Measurements from ENCODE around the gene CREB3L1.
"Not testable (repeated sequence)": the region's sequence is repeated elsewhere in the genome, so short reads cannot be mapped to it uniquely, and the experiment has no call there.

CREB3L1 gene

DNA sequence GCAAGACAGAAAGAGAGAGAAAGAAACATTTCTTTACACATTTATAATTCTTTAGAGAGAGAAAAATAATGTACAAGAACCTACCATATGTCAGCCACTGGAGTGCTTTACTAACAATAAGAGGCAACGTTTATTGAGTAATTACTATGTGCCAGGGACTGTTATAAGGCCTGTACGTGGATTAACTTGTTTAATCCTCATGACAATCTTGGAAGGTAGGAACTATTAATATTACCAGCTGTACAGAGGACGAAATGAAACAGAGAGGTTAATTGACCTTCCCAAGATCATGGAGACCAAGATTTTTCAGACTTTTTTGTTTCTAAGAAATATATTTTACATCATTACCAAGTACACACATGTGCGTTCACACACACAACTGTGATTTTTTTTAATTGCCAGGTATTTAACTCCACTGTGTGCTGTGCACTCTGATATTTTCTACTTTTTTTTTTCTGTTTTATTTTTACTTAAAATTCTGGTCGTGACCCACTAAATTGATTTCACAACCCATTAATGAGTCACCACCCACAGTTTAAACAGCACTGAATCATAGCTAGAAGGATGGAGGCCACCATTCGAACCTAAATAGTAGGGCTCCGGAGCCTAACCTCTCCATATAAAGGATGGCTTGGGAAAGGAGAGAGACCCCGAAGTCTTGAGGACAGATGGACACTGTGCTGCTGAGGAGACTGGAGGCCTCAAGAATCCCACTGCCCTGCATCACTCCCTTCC, 21.4 kb downstream of the CREB3L1 start:
- no peak for DNase-seq

- no peak for DNase-seq
These were observed 22.0 kb downstream of the CREB3L1 start for GRCh38 chr11:46299451-46299961.

GRCh38 chr11:46300270-46300669, 22.8 kb downstream of the CREB3L1 start:
- DNase-seq, result no peak

DNA sequence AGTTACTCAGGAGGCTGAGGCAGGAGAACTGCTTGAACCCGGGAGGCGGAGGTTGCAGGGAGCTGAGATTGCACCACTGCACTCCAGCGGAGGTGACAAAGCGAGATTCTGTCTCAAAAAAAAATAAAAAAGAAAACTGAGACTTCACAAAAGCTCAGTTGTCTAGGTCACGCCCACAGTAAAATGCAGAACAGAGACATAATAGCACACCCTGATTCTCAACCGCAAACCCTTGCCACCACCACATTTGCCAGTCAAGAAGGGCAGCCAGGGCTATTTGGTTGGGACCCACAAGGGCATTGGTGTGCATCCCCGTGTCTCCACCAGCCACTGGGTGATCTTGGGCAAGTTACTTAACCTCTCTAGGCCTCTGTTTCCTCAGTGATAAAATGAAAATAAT, 25.4 kb downstream of the CREB3L1 start:
- no peak for DNase-seq

DNA sequence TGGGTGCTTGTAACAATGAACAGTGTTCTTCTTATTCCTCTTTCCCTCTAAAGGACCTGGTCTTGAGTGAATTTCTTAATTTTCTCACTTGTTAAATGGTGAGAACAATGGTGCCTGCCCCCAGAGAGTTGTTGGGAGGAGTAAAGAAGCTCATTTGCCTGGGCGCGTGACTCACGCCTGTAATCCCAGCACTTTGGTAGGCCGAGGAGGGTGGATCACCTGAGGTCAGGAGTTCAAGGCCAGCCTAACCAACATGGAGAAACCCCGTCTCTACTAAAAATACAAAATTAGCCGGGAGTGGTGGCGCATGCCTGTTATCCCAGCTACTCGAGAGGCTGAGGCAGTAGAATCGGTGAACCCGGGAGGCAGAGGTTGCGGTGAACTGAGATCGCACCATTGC, 26.6 kb downstream of the CREB3L1 start:
- DNase-seq, result not testable (repeated sequence)

DNA sequence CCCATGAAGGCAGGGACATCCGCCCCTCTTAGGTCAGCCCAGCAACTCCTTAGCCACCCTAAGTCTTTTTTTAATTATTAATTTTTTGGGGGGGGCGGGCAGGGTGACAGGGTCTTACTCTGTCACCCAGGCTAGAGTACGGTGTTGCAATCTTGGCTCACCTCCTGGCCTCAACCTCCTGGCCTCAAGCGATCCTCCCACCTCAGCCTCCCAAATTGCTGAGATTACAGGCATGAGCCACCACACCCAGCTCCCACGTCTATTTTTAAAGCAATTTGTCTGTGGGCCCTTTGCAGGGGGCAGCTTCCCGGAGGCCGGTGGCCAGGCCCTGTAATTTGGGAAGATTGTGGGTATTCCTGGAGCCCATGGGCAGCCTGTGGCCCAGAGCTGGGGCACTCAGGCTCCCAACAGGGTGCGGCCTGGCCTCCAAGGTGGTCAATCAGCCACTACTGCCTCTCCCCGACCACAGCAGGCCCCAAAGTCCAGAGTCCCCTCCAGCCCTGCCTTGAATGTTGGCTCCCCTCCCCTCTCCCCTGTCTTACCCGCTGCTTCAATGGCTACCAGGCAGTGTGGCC, 27.2 kb downstream of the CREB3L1 start:
- DNase-seq, result no peak

DNA sequence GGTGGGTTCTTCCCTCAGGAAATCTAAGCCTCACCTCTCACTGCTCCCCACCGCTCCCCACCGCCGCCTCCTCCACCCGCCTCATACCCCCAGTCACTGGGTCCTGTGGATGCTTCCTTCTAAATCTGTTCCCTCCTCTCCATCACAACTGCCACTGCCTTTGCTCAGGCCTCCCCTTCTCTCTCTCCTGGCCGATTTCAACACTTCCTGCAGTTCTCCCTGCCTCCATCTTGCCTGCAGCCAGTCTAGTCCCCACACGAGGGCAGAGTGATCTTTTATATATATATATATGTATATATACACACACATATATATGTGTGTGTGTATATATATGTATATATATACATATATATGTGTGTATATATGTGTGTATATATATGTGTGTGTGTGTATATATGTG, 27.8 kb downstream of the CREB3L1 start:
- peak in 1 of 2 donors; percentile 74 for DNase-seq

DNA sequence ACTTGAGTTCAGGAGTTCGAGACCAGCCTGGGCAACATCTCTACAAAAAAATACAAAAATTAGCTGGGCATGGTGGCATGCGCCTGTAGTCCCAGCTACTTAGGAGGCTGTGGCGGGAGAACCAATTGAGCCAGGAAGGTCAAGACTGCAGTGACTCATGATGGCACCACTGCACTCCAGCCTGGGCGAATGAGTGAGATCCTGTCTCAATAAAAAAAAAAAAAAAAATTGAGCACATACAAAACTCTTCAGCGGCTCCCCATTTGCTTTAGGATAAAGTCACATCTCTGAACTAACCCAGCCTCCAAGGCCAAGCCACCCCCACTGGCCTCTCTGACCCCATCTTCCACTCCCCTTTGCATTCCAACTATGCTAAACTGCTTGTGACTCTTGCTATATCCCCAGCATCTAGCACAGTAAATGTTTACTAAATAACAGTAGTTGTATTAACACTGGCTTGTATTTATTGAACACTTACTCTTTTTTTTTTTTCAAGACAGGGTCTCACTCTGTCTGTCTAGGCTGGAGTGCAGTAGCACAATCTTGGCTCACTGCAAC, 28.9 kb downstream of the CREB3L1 start:
- no peak for DNase-seq

- DNase-seq, result no peak
These were observed 29.9 kb downstream of the CREB3L1 start for GRCh38 chr11:46307369-46307768.

DNA sequence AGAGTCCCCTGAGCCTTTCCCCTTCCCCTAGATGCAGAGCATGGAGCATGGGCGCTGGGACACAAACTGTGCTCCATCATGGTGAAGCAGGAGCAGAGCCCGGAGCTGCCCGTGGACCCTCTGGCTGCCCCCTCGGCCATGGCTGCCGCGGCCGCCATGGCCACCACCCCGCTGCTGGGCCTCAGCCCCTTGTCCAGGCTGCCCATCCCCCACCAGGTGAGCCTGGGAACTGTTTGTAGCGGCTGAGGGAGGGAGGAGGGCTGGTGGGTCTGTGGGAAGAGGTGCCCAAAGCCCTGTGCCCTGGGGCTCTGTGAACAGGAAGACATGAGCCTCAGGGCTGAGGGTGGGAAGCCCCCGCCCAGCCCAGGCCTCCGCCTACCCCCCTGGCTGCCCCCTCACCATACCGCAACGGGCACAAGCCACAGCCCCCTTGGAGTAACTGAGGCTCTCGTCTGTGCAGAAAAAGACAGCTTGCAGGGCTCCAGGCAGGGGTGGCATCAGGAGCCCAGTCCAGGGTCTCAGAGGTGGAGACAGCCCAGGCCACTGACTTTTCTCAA, 30.4 kb downstream of the CREB3L1 start:
- DNase-seq, result no peak

- DNase-seq, result peak; percentile 28 to 39
These were observed 31.4 kb downstream of the CREB3L1 start for GRCh38 chr11:46308631-46309419.

DNA sequence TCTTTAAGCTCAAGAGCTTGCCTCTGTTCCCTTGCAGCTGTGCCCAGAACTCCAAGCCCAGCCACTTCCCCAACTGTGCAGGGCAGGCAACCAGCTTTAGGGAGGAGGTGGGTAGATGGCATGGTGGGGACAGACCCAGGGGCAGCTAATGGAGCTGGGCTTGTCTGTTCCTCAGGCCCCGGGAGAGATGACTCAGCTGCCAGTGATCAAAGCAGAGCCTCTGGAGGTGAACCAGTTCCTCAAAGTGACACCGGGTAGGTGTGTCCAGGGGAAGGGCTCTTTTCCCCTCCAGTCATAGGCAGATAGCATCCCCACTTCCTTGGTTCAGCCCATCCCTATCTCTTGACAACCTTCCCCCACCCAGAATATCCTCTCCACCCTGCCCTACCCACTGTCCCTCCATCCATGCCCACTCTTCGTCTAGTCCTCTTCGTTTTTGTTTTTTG, 32.4 kb downstream of the CREB3L1 start:
- peak in 1 of 2 donors; percentile 10 for DNase-seq

- DNase-seq, result peak; percentile 38 to 42
These were observed 37.7 kb downstream of the CREB3L1 start for GRCh38 chr11:46315033-46315738.

DNA sequence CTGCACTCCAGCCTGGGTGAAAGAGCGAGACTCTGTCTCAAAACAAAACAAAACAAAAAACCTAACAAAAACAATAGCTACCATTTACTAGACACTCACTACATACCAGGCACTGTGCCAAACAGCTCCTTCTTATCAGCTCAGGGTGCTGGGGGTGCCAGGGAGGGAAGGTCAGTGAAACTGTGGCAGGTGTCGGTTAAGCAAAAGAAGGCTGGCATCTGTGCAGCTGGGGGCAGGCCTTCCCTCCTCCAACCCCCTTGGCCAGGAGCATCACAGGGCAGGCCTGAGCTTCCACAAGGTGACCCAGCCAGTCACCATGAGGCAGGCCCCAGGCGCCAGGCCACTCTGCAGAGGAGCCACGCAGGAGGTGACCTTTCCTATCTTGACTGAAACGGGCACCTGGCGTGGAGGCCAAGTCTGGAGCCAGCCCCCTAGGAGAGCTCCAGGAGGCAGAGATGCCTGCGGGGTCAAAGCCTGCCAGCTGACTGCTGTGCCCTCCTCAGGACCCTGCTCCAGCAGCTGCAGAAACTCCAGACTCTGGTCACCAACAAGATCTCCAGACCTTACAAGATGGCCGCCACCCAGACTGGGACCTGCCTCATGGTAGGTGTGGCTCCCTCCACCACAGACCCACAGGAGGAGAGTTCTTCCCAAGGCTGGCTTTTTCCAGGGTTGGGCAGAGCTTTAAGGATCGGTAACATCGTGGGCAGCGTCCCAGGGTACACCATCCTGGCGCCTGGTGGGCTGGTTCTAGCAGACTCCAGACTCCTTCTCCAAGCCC, 38.5 kb downstream of the CREB3L1 start:
- DNase-seq, result no peak

DNA sequence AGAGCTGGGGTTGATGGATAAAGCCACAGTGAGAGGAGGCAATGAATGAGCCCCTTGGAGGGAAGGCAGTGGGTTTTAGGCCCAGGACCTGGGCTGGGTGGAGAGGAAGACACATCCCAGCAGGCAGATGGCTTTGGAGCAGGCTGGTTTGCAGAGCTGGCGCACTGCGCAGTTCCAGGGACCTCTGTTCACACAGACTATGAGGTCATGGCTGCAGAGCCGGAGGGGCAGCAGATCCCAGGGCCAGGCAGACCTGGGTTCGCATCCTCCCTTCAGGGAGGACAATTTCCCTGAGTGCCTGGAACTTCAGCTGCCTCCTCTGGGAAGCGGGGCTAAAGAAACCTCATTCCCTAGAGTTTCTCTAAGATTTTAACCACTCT, 41.6 kb downstream of the CREB3L1 start:
- no peak for DNase-seq

DNA sequence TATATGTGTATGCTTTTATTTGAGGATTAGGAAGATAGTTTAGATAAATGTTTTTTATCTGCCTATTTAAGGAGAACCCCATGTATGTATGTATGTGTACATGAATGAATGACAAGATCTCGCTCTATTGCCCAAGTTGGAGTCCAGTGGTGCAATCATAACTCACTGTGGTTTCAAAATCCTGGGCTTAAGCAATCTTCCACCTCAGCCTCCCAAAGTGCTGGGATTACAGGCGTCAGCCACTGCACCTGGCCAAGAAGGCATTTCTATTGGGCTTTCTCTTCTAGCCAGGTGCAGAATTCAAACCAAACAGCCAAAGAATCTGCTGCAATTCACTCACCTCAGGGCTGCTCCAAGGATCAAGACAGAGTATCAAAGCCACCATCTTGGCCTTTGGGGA, 44.3 kb downstream of the CREB3L1 start:
- DNase-seq, result no peak

DNA sequence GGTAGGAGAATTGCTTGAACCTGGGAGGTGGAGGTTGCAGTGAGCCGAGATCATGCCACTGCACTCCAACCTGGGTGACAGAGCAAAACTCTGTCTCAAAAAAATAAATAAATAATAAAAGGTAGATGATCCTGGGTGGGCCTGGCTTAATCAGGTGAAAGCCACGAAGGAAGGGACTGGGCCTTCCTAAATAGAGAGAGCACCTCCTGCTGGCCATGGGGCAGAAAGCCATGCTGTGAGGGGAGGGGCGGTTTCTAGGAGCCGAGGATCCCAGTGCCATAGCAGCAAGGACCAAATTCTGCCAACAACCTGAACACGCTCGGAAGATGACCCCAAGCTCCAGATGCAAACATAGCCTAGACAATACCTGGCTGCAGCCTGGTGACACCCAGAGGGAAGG, 45.3 kb downstream of the CREB3L1 start:
- DNase-seq, result no peak

- DNase-seq, result no peak
These were observed 49.5 kb downstream of the CREB3L1 start for GRCh38 chr11:46326813-46327416.

GRCh38 chr11:46327829-46328228, 50.4 kb downstream of the CREB3L1 start:
- DNase-seq, result no peak

DNA sequence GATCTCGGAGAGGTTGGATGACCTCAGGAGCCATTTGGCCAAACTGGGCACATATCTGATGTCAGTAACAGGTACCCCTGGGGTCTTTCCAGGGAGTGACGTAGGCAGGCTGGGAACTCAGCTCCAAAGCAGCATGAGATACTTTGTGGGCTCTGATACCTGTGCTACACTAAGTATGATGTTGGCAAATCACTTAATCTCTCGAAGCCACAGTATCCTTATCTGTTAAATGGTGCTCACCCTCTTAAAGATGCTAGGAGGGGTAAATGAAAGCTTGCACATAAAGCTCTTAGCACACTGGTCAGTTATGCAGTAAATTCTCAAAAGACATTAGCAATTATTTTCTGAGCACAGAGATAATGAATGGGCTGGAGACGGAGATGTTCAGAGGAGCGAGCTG, 52.7 kb downstream of the CREB3L1 start:
- no peak for DNase-seq

Data from bone marrow (tissue), 2 donors.